Measurements from ENCODE around the gene CYTIP. TPM values are rescaled to one million over a fixed set of nuclear protein-coding genes. Genes with fewer than 3 reads are reported as not detected.

The CYTIP gene
- polyA plus RNA-seq, 1 of the 3 experiments (the other 2 are of a cell fraction) = not detected

DNA sequence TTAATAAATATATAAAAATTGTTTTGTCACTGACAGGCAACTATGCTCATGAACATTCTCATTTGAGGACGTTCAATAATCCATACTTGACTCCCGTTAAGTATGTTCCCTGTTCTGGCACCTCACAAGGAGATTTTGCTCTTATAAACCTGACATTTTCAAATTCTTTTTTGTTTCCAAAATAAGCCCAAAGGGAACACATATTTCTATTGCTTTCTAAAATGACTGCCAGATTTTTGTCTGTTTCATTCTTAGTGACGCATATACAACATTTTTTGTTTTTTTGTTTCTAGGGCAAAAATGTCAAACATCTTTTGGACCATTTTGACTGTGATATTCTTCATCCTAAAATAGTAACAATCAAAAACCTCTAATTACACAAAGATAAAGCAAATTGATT lies 50.5 kb downstream of the CYTIP start (continued):
- TF ChIP-seq EP300 (IDR thresholded peaks at IDR 0.05; ENCODE audit: borderline replicate concordance in 1 of 2, low read depth in 1 of 2, low read length in 1 of 2) (no peak), TEAD4 (IDR thresholded peaks at IDR 0.05; ENCODE audit: borderline replicate concordance, insufficient read depth) (no peak), RAD21 (IDR thresholded peaks at IDR 0.05; ENCODE audit: low read length) (no peak), POLR2AphosphoS5 (IDR thresholded peaks at IDR 0.05; ENCODE audit: low read depth, low read length) (no peak)

DNA sequence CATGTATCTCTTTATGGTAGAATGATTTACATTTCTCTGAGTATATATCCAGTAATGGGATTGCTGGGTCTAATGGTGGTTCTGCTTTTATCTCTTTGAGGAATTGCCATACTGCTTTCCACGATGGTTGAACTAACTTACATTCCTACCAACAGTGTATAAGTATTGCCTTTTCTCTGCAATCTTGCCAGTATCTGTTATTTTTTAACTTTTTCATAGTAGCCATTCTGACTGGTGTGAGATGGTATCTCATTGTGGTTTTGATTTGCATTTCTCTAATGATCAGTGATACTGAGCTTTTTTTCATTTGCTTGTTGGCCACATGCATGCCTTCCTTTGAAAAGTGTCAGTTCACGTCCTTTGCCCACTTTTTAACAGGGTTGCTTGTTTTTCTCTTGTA lies 55.1 kb downstream of the CYTIP start:
- no peaks in the 10 kb centered on the region for H3K36me3 ChIP-seq (replicated peaks in 1 of 2; ENCODE audit: control insufficient read depth in 1 of 2, insufficient read depth in 2 of 2, low read length in 1 of 2)
- ChIA-PET POLR2A (no interaction called here), CTCF (interaction anchor here (0.6 kb wide), 1 partner anchor 819 kb away, joined by 3 read pairs; no protein-coding TSS in a partner anchor)
- H3K4me2 ChIP-seq = no peak overlapping the region
- no peaks in the 10 kb centered on the region for H3K9me2 ChIP-seq
- no peaks in the 10 kb centered on the region for H3F3A ChIP-seq (replicated peaks; ENCODE audit: insufficient read depth)
- no peaks in the 10 kb centered on the region for H3K79me2 ChIP-seq (ENCODE audit: insufficient read depth)
- H3K9me3 ChIP-seq = no peaks in the 10 kb centered on the region
- H3K9ac ChIP-seq = no peak overlapping the region
- TF ChIP-seq, protein P1, sequence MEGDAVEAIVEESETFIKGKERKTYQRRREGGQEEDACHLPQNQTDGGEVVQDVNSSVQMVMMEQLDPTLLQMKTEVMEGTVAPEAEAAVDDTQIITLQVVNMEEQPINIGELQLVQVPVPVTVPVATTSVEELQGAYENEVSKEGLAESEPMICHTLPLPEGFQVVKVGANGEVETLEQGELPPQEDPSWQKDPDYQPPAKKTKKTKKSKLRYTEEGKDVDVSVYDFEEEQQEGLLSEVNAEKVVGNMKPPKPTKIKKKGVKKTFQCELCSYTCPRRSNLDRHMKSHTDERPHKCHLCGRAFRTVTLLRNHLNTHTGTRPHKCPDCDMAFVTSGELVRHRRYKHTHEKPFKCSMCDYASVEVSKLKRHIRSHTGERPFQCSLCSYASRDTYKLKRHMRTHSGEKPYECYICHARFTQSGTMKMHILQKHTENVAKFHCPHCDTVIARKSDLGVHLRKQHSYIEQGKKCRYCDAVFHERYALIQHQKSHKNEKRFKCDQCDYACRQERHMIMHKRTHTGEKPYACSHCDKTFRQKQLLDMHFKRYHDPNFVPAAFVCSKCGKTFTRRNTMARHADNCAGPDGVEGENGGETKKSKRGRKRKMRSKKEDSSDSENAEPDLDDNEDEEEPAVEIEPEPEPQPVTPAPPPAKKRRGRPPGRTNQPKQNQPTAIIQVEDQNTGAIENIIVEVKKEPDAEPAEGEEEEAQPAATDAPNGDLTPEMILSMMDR (IDR thresholded peaks at IDR 0.05) = no peak
- TF ChIP-seq MEF2A (IDR thresholded peaks at IDR 0.05; ENCODE audit: borderline replicate concordance, low read depth) (no peak), SIN3A (IDR thresholded peaks at IDR 0.05; ENCODE audit: borderline replicate concordance, low read depth, low read length) (no peak), FOSL2 (IDR thresholded peaks at IDR 0.05; ENCODE audit: borderline replicate concordance, low read depth) (no peak), YY1 (IDR thresholded peaks at IDR 0.05; ENCODE audit: low read depth) (no peak), JUND (IDR thresholded peaks at IDR 0.05) (no peak)
- DNase-seq = no peak
- WGBS (ENCODE audit: low lambda C conversion rate) = 0% methylated on average over 2 of the region's 2 CpGs
- H4K20me1 ChIP-seq (ENCODE audit: insufficient read depth) = no peaks in the 10 kb centered on the region
- no peaks in the 10 kb centered on the region for H3K27me3 ChIP-seq (ENCODE audit: insufficient read depth)
- no peaks in the 10 kb centered on the region for H3K4me1 ChIP-seq (ENCODE audit: control insufficient read depth in 1 of 2, insufficient read depth in 2 of 2, low read depth in 1 of 2, low read length in 1 of 2)
- no peak overlapping the region for H3K27ac ChIP-seq (ENCODE audit: low read depth in 2 of 2, low read length in 1 of 2)
- no peak overlapping the region for H3K4me3 ChIP-seq (ENCODE audit: low read depth in 2 of 2, low read length in 1 of 2)
- H2AFZ ChIP-seq (ENCODE audit: low read depth) = no peak overlapping the region

DNA sequence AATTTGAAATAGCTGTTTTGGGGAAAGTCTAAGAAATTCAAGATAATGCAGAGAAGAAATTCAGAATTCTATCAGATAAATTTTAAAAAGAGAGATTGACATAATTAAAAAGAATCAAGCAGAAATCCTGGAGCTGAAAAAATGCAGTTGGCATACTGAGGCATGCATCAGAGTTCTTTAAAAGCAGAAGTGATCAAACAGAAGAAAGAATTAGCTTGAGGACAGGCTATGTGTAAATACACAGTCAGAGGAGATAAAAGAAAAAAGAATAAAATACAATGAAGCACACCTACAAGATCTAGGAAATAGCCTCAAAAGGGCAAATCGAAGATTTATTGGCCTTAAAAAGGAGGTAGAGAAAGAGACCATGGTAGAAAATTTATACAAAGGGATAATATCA lies 57.1 kb downstream of the CYTIP start:
- POLR2A ChIA-PET = no interaction called here
- WGBS (ENCODE audit: low lambda C conversion rate) = 2% methylated on average over 1 of the region's 1 CpG

More for the DNA sequence above, 57.1 kb downstream of the CYTIP start:
- Histone ChIP-seq H3K9me3 (no peaks in the 10 kb centered on the region), H4K20me1 (ENCODE audit: insufficient read depth) (no peaks in the 10 kb centered on the region), H3K4me3 (ENCODE audit: low read depth in 2 of 2, low read length in 1 of 2) (no peak overlapping the region), H2AFZ (ENCODE audit: low read depth) (no peak overlapping the region), H3K9me2 (no peaks in the 10 kb centered on the region), H3K27ac (ENCODE audit: low read depth in 2 of 2, low read length in 1 of 2) (no peak overlapping the region), H3K27me3 (ENCODE audit: insufficient read depth) (no peaks in the 10 kb centered on the region), H3K36me3 (replicated peaks in 1 of 2; ENCODE audit: control insufficient read depth in 1 of 2, insufficient read depth in 2 of 2, low read length in 1 of 2) (no peaks in the 10 kb centered on the region), H3K9ac (no peak overlapping the region), H3K79me2 (ENCODE audit: insufficient read depth) (no peaks in the 10 kb centered on the region), H3K4me2 (no peak overlapping the region), H3F3A (replicated peaks; ENCODE audit: insufficient read depth) (no peaks in the 10 kb centered on the region), H3K4me1 (ENCODE audit: control insufficient read depth in 1 of 2, insufficient read depth in 2 of 2, low read depth in 1 of 2, low read length in 1 of 2) (no peaks in the 10 kb centered on the region)
- TF ChIP-seq YY1 (IDR thresholded peaks at IDR 0.05; ENCODE audit: low read depth) (no peak), GATA2 (CRISPR knock-in tag; IDR thresholded peaks at IDR 0.05) (no peak), FOXJ3 (CRISPR knock-in tag; IDR thresholded peaks at IDR 0.05) (no peak)
- TF ChIP-seq, protein P2, sequence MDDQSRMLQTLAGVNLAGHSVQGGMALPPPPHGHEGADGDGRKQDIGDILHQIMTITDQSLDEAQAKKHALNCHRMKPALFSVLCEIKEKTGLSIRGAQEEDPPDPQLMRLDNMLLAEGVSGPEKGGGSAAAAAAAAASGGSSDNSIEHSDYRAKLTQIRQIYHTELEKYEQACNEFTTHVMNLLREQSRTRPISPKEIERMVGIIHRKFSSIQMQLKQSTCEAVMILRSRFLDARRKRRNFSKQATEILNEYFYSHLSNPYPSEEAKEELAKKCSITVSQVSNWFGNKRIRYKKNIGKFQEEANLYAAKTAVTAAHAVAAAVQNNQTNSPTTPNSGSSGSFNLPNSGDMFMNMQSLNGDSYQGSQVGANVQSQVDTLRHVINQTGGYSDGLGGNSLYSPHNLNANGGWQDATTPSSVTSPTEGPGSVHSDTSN (IDR thresholded peaks at IDR 0.05) = no peak
- CTCF ChIA-PET = no interaction called here
- no peak for DNase-seq

All from SK-N-SH (cell line).